A673 (cell line): ENCODE measurements around the gene ERBB2. TPM values are rescaled to one million over a fixed set of nuclear protein-coding genes. Genes with fewer than 3 reads are reported as not detected.

Experiments
- BruUV-seq: library from RNA; stranded (reverse); fragments of 400-500 nt; replicated peaks from 2 replicates; lab custom pipeline; 2021; lab: Mats Ljungman, UMichigan
- CTCF ChIA-PET: fragments of 300-600 bp; sonication (Branson Sonifier 250); formaldehyde crosslinking; loops from one replicate; lab custom pipeline; 2022; ENCODE audit warnings: antibody characterized with exemption; lab: Charles Lee
- POLR2A ChIA-PET: fragments of 300-600 bp; sonication (Branson Sonifier 250); formaldehyde crosslinking; loops from one replicate; lab custom pipeline; 2022; ENCODE audit warnings: antibody characterized with exemption; ENCODE audit not compliant: low non-redundant PET; lab: Charles Lee
- DNase-seq: peaks from one replicate; pipeline ENCODE4 v3.0.0-alpha.2; 2015; ENCODE audit warnings: low spot score
- H3K27ac ChIP-seq: fragments of 200-600 bp; sonication (generic); 2 replicates; pipeline ENCODE4 v1.5.1; 2016; ENCODE audit warnings: mixed run types, low read depth, mild to moderate bottlenecking, mixed read lengths, antibody characterized with exemption, low read length; ENCODE audit not compliant: poor library complexity, severe bottlenecking
- H3K27me3 ChIP-seq: fragments of 200-600 bp; sonication (generic); replicated peaks from 2 replicates; pipeline ENCODE4 v1.6.1; 2017; ENCODE audit warnings: mixed run types, low read depth, mild to moderate bottlenecking, mixed read lengths, antibody characterized with exemption, low read length; ENCODE audit not compliant: insufficient read depth, poor library complexity
- H3K36me3 ChIP-seq: fragments of 200-600 bp; sonication (generic); 2 replicates; pipeline ENCODE4 v1.6.1; 2016; ENCODE audit warnings: mixed run types, mild to moderate bottlenecking, mixed read lengths, antibody characterized with exemption, low read length; ENCODE audit not compliant: insufficient read depth, poor library complexity, severe bottlenecking
- H3K4me1 ChIP-seq: fragments of 200-600 bp; sonication (generic); 2 replicates; pipeline ENCODE4 v1.6.1; 2017; ENCODE audit warnings: mixed run types, mild to moderate bottlenecking, mixed read lengths, antibody characterized with exemption, low read length; ENCODE audit not compliant: insufficient read depth, poor library complexity, severe bottlenecking
- H3K4me3 ChIP-seq: fragments of 200-600 bp; sonication (generic); 2 replicates; pipeline ENCODE4 v1.5.1; 2016; ENCODE audit warnings: low read depth, mixed run types, mild to moderate bottlenecking, mixed read lengths, low read length; ENCODE audit not compliant: poor library complexity, severe bottlenecking
- H3K9me3 ChIP-seq: fragments of 200-600 bp; sonication (generic); 2 replicates; pipeline ENCODE4 v1.6.1; 2016; ENCODE audit warnings: mixed run types, low read depth, mild to moderate bottlenecking, mixed read lengths, antibody characterized with exemption, low read length; ENCODE audit not compliant: poor library complexity, severe bottlenecking
- EZH2 ChIP-seq: fragments of 200-600 bp; sonication (generic); IDR thresholded peaks from 2 replicates; pipeline ENCODE4 v1.6.1; 2017; ENCODE audit warnings: borderline replicate concordance, low read depth, mild to moderate bottlenecking, mixed read lengths, antibody characterized with exemption, low read length; ENCODE audit not compliant: poor library complexity, severe bottlenecking
- intact Hi-C: fragments of 100-400 bp; cut with micrococcal nuclease; formaldehyde crosslinking; loops from one replicate; pipeline ENCODE4 v1.10.0; 2022; ENCODE audit not compliant: unreplicated experiment
- total RNA-seq: library from RNA; stranded (reverse); gene quantifications from 2 replicates; pipeline ENCODE4 v1.2.3, GENCODE V29; 2021
- TF ChIP-seq, protein P1 (sequence below): fragments of 300-800, 200-600 bp; sonication (generic); conservative IDR thresholded peaks from 2 replicates; pipeline ENCODE4 v1.5.1; 2017; ENCODE audit warnings: low read depth, mild to moderate bottlenecking, antibody characterized with exemption, low read length, moderate library complexity, mixed read lengths

ERBB2 gene
- total RNA-seq, 1 experiment from 2014 or later, result 11.1 TPM

DNA sequence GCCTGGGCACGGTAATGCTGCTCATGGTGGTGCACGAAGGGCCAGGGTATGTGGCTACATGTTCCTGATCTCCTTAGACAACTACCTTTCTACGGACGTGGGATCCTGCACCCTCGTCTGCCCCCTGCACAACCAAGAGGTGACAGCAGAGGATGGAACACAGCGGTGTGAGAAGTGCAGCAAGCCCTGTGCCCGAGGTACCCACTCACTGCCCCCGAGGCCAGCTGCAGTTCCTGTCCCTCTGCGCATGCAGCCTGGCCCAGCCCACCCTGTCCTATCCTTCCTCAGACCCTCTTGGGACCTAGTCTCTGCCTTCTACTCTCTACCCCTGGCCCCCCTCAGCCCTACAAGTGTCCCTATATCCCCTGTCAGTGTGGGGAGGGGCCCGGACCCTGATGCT, 12.0 kb downstream of the ERBB2 start:
- Histone ChIP-seq H3K27me3 (no peaks in the 10 kb centered on the region), H3K4me3 (no peak overlapping the region), H3K4me1 (no peaks in the 10 kb centered on the region), H3K36me3 (no peaks in the 10 kb centered on the region), H3K27ac (no peak overlapping the region), H3K9me3 (no peaks in the 10 kb centered on the region)
- intact Hi-C loops, result no loop called here
- DNase-seq, result no peak
- TF ChIP-seq, protein P1, sequence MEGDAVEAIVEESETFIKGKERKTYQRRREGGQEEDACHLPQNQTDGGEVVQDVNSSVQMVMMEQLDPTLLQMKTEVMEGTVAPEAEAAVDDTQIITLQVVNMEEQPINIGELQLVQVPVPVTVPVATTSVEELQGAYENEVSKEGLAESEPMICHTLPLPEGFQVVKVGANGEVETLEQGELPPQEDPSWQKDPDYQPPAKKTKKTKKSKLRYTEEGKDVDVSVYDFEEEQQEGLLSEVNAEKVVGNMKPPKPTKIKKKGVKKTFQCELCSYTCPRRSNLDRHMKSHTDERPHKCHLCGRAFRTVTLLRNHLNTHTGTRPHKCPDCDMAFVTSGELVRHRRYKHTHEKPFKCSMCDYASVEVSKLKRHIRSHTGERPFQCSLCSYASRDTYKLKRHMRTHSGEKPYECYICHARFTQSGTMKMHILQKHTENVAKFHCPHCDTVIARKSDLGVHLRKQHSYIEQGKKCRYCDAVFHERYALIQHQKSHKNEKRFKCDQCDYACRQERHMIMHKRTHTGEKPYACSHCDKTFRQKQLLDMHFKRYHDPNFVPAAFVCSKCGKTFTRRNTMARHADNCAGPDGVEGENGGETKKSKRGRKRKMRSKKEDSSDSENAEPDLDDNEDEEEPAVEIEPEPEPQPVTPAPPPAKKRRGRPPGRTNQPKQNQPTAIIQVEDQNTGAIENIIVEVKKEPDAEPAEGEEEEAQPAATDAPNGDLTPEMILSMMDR, result no peak
- TF ChIP-seq EZH2, result no peak
- POLR2A ChIA-PET, result no interaction called here
- BruUV-seq, result no TSS peak
- CTCF ChIA-PET, result no interaction called here

DNA sequence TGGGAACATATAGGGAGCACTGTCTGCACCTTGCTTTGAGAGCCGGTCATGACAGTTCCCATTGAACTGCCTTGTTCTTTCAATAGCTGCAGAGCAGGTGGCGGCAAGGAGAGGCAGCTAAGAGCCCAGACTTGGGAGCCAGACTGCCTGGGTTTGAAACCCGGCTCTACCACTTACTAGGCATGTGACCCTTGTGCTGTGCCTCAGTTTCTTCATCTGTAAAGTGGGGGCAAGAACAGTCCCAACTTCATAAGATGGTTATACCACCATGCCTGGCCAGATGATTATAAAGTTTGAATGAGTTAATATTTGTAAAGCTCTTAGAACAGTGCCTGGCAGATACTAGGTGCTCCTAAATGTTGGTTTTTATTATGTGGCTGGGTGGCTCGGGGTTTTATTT, 14.4 kb downstream of the ERBB2 start:
- Histone ChIP-seq H3K9me3 (no peaks in the 10 kb centered on the region), H3K4me1 (no peaks in the 10 kb centered on the region), H3K27ac (no peak overlapping the region), H3K27me3 (no peaks in the 10 kb centered on the region), H3K4me3 (no peak overlapping the region), H3K36me3 (no peaks in the 10 kb centered on the region)
- intact Hi-C loops, result no loop called here
- CTCF ChIA-PET, result no interaction called here
- POLR2A ChIA-PET, result no interaction called here
- no TSS peak for BruUV-seq
- no peak for DNase-seq
- TF ChIP-seq, protein P1, result no peak
- no peak for TF ChIP-seq EZH2

DNA sequence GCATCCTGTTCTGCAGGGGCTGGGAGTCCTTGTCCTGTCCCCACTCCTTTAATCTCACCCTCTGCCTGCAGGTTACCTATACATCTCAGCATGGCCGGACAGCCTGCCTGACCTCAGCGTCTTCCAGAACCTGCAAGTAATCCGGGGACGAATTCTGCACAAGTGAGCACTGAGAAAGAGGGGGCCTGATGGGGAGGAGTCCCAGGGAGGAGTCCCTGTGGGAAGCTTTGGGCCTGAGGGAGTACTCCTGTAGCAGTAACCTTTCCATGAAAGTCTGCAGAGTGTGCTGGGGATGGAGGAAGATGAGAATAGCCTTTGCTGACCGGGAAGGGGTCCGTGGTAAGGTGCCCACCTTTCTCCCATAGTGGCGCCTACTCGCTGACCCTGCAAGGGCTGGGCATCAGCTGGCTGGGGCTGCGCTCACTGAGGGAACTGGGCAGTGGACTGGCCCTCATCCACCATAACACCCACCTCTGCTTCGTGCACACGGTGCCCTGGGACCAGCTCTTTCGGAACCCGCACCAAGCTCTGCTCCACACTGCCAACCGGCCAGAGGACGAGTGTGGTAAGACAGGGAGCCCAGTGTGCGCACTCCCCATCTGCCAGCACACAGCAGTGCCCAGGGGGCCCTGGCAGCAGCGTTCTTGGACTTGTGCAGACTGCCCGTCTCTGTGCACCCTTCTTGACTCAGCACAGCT, 15.7 kb downstream of the ERBB2 start:
- H3K27me3 ChIP-seq, result no peaks in the 10 kb centered on the region
- H3K9me3 ChIP-seq, result no peaks in the 10 kb centered on the region
- TF ChIP-seq, protein P1, result no peak
- no peak for TF ChIP-seq EZH2
- intact Hi-C loops, result no loop called here
- H3K4me3 ChIP-seq, result no peak overlapping the region
- BruUV-seq, result no TSS peak
- ChIA-PET CTCF (no interaction called here), POLR2A (no interaction called here)
- no peaks in the 10 kb centered on the region for H3K36me3 ChIP-seq
- no peak overlapping the region for H3K27ac ChIP-seq
- DNase-seq, result no peak
- H3K4me1 ChIP-seq, result no peaks in the 10 kb centered on the region
